Epithelial cell of proximal tubule (primary cell): ENCODE data around the gene TMEM167A. TPM values are rescaled to one million over a fixed set of nuclear protein-coding genes. Genes with fewer than 3 reads are reported as not detected.

Experiments used
- DNase-seq: peaks from one replicate; pipeline ENCODE4 v3.0.0-alpha.2; 2011; ENCODE audit warnings: low read depth
- H3K4me3 ChIP-seq: 2 replicates; pipeline ENCODE4 v1.5.1; 2011; ENCODE audit warnings: low read depth, mild to moderate bottlenecking, low read length
- CTCF ChIP-seq: conservative IDR thresholded peaks from 2 replicates; pipeline ENCODE4 v1.5.1; 2012; ENCODE audit warnings: low read depth, mild to moderate bottlenecking, low read length
- total RNA-seq: library from RNA; depleted of rRNA; stranded (reverse); fragments of >200 nt; gene quantifications from 2 replicates; pipeline ENCODE4 v1.2.3, GENCODE V29; 2015

Gene TMEM167A
- total RNA-seq, 1 donor from 2014 or later, result 42.1 TPM

DNA sequence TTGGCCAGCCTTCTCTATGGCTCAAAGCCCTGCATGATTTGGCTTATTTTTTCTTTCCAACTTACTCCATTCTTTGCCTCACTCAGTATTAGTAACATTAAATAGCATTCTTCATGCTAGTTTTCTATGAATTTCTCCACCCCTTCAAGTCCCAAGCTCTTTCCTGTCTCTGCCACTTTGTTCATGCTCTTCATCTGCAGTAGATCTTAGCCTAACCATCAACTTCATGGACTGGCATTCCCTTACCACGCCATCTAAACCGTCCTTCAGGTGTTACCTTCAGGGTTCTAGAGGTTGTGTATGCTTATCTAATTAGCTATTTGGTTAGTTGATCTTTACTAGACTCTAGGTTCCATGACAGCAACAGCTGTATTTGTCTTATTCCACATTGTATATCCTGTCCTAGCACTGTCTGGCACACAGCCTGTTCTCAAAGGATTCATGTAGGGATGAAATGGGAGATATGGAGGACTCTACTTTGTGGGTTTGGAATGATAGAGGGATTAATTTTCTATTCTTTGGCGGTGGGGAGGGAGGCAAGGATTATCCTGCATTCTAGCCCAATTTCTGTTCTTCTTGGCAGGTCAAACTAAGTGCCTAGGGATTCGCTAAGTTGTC lies 26.4 kb downstream of the TMEM167A start:
- H3K4me3 ChIP-seq, result no peak overlapping the region
- no peak for DNase-seq
- TF ChIP-seq CTCF, result no peak

DNA sequence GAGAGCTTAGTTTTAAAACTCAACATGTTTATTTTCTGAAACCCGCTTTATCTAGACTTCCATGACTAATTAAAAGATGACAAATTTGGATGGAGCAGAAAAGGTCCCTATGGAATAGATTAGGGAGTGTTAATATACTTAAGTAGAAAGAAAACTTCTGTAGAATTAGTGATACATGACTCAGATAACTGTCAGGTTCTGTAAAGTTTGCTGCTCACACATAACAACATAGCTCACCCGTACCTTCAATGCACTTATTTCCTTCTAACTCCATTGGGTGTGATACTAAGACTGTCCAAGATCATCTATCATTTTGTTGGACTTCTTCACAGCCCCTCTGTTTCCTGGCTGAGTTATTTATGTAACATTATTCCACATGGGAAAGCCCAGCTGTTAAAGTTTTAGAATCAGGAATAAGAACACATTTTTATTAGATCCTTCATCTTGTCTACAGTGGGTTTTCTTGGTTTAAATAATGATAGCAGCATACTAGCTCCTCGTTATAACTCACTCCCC lies 27.8 kb downstream of the TMEM167A start:
- DNase-seq, result no peak
- no peak for TF ChIP-seq CTCF
- no peak overlapping the region for H3K4me3 ChIP-seq

GRCh38 chr5:83048811-83049210 lies 28.4 kb downstream of the TMEM167A start:
- DNase-seq, result no peak
- TF ChIP-seq CTCF, result no peak
- H3K4me3 ChIP-seq, result no peak overlapping the region

DNA sequence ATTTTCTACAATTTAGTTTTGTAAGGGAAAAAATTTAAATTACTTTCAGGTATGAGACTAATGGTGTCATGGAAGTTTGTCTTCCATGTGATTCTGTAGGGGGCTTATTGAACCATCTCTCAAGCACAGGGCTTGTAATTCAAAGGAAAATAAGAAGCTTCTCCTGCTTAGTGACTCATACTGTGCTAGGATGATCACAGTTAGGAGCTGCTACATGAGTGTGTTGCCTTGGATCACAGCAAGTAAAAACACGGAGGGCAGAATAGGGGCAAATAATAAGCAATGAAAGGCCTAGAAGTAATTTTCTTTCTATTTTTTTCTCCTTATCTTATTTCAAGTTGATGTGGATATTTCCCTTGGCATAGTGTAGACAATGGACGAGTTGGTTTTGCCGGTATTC lies 28.9 kb downstream of the TMEM167A start:
- DNase-seq, result no peak
- no peak for TF ChIP-seq CTCF
- H3K4me3 ChIP-seq, result no peak overlapping the region

DNA sequence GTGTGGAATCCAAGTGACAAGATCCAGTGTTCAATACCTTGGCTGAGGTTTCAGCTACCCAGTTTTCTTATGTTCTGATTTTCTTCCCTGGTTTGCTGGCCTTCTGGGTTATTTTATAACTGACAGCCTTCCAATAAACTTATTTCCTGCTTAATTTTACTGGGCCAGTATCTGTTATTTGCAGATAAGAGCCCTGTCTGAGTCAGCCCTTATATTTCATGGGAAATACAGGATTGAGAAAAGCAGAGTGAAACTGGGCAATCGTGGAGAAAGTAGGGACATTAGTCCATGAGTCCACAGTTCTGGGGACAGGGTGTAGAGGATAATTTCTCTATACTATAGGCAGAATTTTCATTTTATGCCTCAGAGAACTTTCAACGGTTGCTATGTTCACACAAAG lies 32.3 kb downstream of the TMEM167A start:
- TF ChIP-seq CTCF, result no peak
- no peak for DNase-seq
- no peak overlapping the region for H3K4me3 ChIP-seq

DNA sequence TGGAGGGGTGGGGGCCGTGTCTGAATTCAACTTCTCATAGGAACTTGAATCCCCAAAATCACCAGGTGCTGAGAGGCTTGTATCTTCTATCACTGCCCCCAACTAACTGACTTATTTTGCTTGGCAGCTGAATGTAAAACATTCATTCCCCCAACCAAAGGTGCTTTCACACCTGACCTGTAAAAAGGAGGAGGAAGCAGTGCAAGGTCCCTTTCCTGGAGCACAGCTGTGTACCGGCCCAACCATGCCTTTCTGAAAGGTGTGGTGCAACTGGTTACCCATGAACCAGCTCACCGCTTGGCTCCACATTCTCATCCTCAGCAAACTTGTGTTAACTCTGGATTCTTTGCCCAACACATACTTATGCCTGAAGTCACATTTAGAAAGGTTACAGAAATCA lies 34.7 kb downstream of the TMEM167A start:
- DNase-seq, result no peak
- TF ChIP-seq CTCF, result no peak
- no peak overlapping the region for H3K4me3 ChIP-seq

DNA sequence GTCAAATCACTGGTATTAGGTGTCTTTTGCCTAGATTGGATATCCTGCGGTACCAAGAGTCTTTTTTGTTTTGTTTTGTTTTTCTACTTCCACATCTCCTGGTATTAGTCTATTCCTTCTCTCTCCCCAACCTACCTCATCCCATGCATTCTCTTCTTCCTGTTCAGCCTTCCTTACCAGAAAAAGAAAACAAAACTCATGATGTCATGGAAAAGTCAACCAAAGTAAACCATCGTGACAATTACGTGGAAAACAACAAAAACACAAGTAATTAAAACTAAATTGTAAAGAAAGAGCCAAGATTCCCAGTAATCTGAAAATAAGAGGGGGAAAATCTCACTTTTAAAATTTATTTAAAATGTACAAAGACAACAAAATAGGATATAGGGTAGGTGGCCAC lies 38.3 kb downstream of the TMEM167A start:
- no peak for TF ChIP-seq CTCF

More for the DNA sequence above, 38.3 kb downstream of the TMEM167A start:
- no peak overlapping the region for H3K4me3 ChIP-seq
- DNase-seq, result no peak
